ENCODE data around the gene CCDC74B.
"Not testable (repeated sequence)": the region's sequence is repeated elsewhere in the genome, so short reads cannot be mapped to it uniquely, and the experiment has no call there.

DNA sequence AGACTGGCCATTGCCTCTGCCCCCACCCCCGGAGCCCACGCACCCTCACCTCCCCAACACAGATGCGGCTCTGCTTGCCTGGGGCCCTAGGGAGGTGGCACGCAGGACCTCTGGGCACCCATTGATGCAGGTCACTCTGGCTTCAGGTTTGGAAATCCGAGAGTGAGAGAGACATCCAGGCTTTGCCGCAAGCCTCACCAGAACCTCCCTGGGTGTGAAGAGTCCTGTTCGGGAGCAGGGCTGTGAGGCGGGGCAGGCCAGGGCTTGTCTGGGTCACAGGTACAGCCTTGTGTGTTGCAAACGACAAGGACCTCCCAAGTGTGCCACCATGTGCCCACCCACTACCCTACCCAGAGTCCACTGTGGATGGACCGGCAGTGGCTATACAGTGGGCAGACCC, 8.4 kb downstream of the CCDC74B start:
- TF ChIP-seq, protein P1, sequence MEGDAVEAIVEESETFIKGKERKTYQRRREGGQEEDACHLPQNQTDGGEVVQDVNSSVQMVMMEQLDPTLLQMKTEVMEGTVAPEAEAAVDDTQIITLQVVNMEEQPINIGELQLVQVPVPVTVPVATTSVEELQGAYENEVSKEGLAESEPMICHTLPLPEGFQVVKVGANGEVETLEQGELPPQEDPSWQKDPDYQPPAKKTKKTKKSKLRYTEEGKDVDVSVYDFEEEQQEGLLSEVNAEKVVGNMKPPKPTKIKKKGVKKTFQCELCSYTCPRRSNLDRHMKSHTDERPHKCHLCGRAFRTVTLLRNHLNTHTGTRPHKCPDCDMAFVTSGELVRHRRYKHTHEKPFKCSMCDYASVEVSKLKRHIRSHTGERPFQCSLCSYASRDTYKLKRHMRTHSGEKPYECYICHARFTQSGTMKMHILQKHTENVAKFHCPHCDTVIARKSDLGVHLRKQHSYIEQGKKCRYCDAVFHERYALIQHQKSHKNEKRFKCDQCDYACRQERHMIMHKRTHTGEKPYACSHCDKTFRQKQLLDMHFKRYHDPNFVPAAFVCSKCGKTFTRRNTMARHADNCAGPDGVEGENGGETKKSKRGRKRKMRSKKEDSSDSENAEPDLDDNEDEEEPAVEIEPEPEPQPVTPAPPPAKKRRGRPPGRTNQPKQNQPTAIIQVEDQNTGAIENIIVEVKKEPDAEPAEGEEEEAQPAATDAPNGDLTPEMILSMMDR (IDR thresholded peaks at IDR 0.05): not testable (repeated sequence)
- TF ChIP-seq POLR2A (IDR thresholded peaks at IDR 0.05): not testable (repeated sequence)
